MM.1S (cell line): ENCODE measurements around the gene PROX2.

Experiments
- DNase-seq: peaks from one replicate; pipeline ENCODE4 v3.0.0-alpha.2; 2015
- H2AFZ ChIP-seq: fragments of 300-600 bp; sonication (generic); 2 replicates; pipeline ENCODE4 v1.6.0; 2016; ENCODE audit warnings: antibody characterized with exemption, low read length
- H3F3A ChIP-seq: fragments of 300-600 bp; sonication (generic); 2 replicates; pipeline ENCODE4 v1.6.1; 2016; ENCODE audit warnings: mild to moderate bottlenecking, antibody characterized with exemption, low read length, moderate library complexity, mixed read lengths; ENCODE audit not compliant: insufficient read depth
- H3K27ac ChIP-seq: fragments of 300-600 bp; sonication (generic); 2 replicates; pipeline ENCODE4 v1.5.1; 2016; ENCODE audit warnings: mild to moderate bottlenecking, low read length
- H3K27me3 ChIP-seq: fragments of 300-600 bp; sonication (generic); replicated peaks from 2 replicates; pipeline ENCODE4 v1.6.0; 2016; ENCODE audit warnings: low read length; ENCODE audit not compliant: insufficient read depth
- H3K36me3 ChIP-seq: fragments of 300-600 bp; sonication (generic); replicated peaks from 2 replicates; pipeline ENCODE4 v1.6.1; 2016; ENCODE audit warnings: mild to moderate bottlenecking, low read length, mixed read lengths; ENCODE audit not compliant: insufficient read depth
- H3K4me1 ChIP-seq: fragments of 300-600 bp; sonication (generic); 2 replicates; pipeline ENCODE4 v1.6.1; 2016; ENCODE audit warnings: low read length, mixed read lengths
- H3K4me2 ChIP-seq: fragments of 300-600 bp; sonication (generic); 2 replicates; pipeline ENCODE4 v1.6.0; 2016; ENCODE audit warnings: low read depth, low read length
- H3K4me3 ChIP-seq: fragments of 300-600 bp; sonication (generic); 2 replicates; pipeline ENCODE4 v1.5.1; 2016; ENCODE audit warnings: low read length, mixed read lengths
- H3K79me2 ChIP-seq: fragments of 300-600 bp; sonication (generic); 2 replicates; pipeline ENCODE4 v1.6.1; 2016; ENCODE audit warnings: mixed run types, low read length, mixed read lengths
- H3K9ac ChIP-seq: fragments of 300-600 bp; sonication (generic); 2 replicates; pipeline ENCODE4 v1.6.1; 2016; ENCODE audit warnings: low read length, mixed read lengths
- H3K9me2 ChIP-seq: fragments of 300-600 bp; sonication (generic); replicated peaks from 2 replicates; pipeline ENCODE4 v1.6.1; 2016; ENCODE audit warnings: mild to moderate bottlenecking, low read length, mixed read lengths; ENCODE audit not compliant: insufficient read depth
- H3K9me3 ChIP-seq: fragments of 300-600 bp; sonication (generic); replicated peaks from 2 replicates; pipeline ENCODE4 v1.6.1; 2016; ENCODE audit warnings: mild to moderate bottlenecking, low read length, mixed read lengths; ENCODE audit not compliant: insufficient read depth
- H4K20me1 ChIP-seq: fragments of 300-600 bp; sonication (generic); 2 replicates; pipeline ENCODE4 v1.6.1; 2016; ENCODE audit warnings: mild to moderate bottlenecking, low read length, moderate library complexity, mixed read lengths; ENCODE audit not compliant: insufficient read depth
- EZH2 ChIP-seq: fragments of 300-600 bp; sonication (generic); optimal IDR thresholded peaks from 2 replicates; pipeline ENCODE3; 2017; ENCODE audit warnings: low read depth, mild to moderate bottlenecking, antibody characterized with exemption, low read length, mixed read lengths
- EZH2phosphoT487 ChIP-seq: fragments of 300-600 bp; sonication (generic); IDR thresholded peaks from 2 replicates; pipeline ENCODE4 v1.6.1; 2018; ENCODE audit warnings: antibody characterized with exemption, low read length
- TF ChIP-seq, protein P1 (sequence below): fragments of 300-600 bp; sonication (generic); IDR thresholded peaks from 2 replicates; pipeline ENCODE4 v1.5.1; 2016; ENCODE audit warnings: antibody characterized with exemption, low read length, mixed read lengths

The PROX2 gene

DNA sequence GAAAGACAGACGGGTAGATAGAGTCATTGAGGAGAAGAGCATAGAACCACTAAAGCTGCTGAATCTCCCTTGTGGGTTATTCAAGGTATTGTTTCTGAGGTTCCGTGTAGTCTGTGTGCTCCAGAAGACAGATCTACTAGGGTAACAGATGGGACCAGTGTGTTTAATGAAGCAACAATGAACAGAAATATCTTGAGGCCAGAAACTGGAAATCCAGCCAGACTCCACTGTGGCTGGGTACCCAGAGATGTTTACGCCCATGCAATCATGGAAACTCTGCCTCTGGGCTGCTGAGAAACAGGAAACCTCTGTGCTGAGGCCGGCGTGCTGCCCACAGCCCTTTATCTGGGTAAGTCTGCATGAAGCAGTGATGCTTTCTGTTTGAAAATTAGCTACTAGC, 8.3 kb downstream of the PROX2 start:
- Histone ChIP-seq H3K9me3 (no peaks in the 10 kb centered on the region), H4K20me1 (no peaks in the 10 kb centered on the region), H3K9me2 (no peaks in the 10 kb centered on the region), H3K79me2 (no peaks in the 10 kb centered on the region), H3K27ac (no peak overlapping the region), H3F3A (no peaks in the 10 kb centered on the region), H3K27me3 (no peaks in the 10 kb centered on the region), H3K36me3 (no peaks in the 10 kb centered on the region), H3K4me3 (no peak overlapping the region), H3K4me1 (no peaks in the 10 kb centered on the region), H3K4me2 (no peak overlapping the region), H2AFZ (no peak overlapping the region), H3K9ac (no peak overlapping the region)
- TF ChIP-seq EZH2phosphoT487, result no peak
- TF ChIP-seq, protein P1, sequence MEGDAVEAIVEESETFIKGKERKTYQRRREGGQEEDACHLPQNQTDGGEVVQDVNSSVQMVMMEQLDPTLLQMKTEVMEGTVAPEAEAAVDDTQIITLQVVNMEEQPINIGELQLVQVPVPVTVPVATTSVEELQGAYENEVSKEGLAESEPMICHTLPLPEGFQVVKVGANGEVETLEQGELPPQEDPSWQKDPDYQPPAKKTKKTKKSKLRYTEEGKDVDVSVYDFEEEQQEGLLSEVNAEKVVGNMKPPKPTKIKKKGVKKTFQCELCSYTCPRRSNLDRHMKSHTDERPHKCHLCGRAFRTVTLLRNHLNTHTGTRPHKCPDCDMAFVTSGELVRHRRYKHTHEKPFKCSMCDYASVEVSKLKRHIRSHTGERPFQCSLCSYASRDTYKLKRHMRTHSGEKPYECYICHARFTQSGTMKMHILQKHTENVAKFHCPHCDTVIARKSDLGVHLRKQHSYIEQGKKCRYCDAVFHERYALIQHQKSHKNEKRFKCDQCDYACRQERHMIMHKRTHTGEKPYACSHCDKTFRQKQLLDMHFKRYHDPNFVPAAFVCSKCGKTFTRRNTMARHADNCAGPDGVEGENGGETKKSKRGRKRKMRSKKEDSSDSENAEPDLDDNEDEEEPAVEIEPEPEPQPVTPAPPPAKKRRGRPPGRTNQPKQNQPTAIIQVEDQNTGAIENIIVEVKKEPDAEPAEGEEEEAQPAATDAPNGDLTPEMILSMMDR, result no peak
- no peak for TF ChIP-seq EZH2
- DNase-seq, result no peak

DNA sequence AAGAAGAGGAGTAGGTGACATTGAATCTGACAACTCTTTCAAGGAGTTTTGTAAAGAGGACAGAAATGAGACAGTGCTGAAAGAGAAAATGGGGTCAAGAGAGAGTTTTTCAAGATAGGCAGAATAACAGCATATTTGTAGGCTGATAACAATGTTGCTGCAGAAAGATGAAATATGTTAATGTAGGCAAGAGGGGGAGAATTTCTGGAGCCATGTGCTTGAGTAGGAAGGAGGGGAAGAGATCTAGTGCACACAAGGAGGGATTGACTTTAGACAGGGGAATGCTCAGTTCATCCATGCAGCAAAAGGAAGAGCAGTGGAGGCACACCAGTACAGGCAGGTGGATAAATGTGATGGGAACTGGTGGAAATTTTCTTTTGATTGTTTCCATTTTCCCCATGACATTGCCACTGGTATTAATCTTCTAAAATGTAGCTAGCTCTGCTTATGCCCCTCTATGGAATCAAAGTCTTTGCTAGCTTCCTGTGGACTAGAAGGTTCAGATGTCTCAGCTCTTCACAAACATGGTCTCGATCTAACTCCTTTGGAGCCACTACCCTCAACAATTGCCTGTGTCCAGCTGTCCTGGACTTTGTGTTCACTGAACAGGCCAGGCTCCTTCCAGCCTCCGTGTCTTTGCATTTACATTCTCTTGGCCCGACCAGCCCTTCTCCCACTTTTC, 9.1 kb downstream of the PROX2 start:
- H3K4me1 ChIP-seq, result no peaks in the 10 kb centered on the region
- H3K27me3 ChIP-seq, result no peaks in the 10 kb centered on the region
- no peak overlapping the region for H2AFZ ChIP-seq
- H3F3A ChIP-seq, result no peaks in the 10 kb centered on the region
- H3K4me2 ChIP-seq, result no peak overlapping the region
- H3K9me3 ChIP-seq, result no peaks in the 10 kb centered on the region
- H3K9me2 ChIP-seq, result no peaks in the 10 kb centered on the region
- DNase-seq, result no peak
- H3K36me3 ChIP-seq, result no peaks in the 10 kb centered on the region
- no peak overlapping the region for H3K4me3 ChIP-seq
- H3K27ac ChIP-seq, result no peak overlapping the region
- H3K79me2 ChIP-seq, result no peaks in the 10 kb centered on the region
- H4K20me1 ChIP-seq, result no peaks in the 10 kb centered on the region
- H3K9ac ChIP-seq, result no peak overlapping the region
- TF ChIP-seq, protein P1, result no peak
- TF ChIP-seq EZH2, result no peak
- TF ChIP-seq EZH2phosphoT487, result no peak

DNA sequence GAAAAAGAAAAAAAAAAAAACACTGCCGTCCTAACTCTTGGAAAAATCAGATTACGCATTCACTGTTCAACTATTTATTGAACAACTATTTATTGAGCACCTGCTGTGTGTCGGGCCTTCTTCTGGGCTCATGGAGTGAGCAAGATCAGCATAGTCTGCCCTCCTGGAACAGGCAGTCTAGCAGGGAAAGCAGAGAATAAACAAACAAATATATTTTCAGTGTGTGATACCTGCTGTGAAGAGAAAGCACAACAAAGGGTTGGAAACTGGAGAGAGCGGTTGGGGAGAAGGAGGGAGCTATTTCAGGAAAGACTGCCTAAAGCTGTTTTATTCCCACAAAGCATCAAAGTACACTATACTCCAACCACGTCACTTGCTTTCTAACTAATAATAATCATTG, 10.8 kb downstream of the PROX2 start:
- Histone ChIP-seq H3K79me2 (no peaks in the 10 kb centered on the region), H3K9me2 (no peaks in the 10 kb centered on the region), H3K4me2 (no peak overlapping the region), H3F3A (no peaks in the 10 kb centered on the region), H3K9me3 (no peaks in the 10 kb centered on the region), H3K27me3 (no peaks in the 10 kb centered on the region), H3K4me1 (no peaks in the 10 kb centered on the region), H3K27ac (no peak overlapping the region), H3K36me3 (no peaks in the 10 kb centered on the region), H3K4me3 (no peak overlapping the region), H4K20me1 (no peaks in the 10 kb centered on the region), H3K9ac (no peak overlapping the region), H2AFZ (no peak overlapping the region)
- DNase-seq, result no peak
- TF ChIP-seq EZH2 (no peak), EZH2phosphoT487 (no peak)
- TF ChIP-seq, protein P1, result no peak
